Measurements from ENCODE around the gene APEH. TPM values are rescaled to one million over a fixed set of nuclear protein-coding genes. Genes with fewer than 3 reads are reported as not detected.
A peak's percentile ranks its signal among the peaks of the same experiment; 100 is the strongest.

Gene APEH
- total RNA-seq, 1 donor from 2014 or later: 163 TPM

DNA sequence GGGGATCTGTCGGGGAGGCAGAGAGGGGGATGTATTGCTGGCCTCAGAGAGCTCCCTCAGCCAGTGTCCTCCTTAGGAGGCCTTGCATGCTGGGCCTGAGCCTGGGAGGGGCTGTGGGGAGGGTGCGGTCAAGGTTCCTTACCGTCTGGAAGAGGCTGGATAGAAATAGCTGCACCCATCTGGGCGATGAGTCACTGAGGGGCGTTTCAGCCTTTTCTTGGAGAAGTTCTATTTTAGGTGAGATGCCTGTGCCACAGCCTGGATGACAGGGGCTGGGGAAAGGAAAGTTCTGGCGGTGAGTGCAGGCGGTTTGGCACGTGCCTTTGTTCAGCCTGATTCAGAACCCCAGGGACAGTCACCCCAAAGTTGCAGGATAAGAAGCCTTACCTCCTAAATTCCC is 35.7 kb upstream of the APEH start:
- H3K4me3 ChIP-seq (ENCODE audit: low read depth, low read length): no peak overlapping the region
- peak; percentile 70 for DNase-seq (ENCODE audit: low read depth)
- TF ChIP-seq, protein P1, sequence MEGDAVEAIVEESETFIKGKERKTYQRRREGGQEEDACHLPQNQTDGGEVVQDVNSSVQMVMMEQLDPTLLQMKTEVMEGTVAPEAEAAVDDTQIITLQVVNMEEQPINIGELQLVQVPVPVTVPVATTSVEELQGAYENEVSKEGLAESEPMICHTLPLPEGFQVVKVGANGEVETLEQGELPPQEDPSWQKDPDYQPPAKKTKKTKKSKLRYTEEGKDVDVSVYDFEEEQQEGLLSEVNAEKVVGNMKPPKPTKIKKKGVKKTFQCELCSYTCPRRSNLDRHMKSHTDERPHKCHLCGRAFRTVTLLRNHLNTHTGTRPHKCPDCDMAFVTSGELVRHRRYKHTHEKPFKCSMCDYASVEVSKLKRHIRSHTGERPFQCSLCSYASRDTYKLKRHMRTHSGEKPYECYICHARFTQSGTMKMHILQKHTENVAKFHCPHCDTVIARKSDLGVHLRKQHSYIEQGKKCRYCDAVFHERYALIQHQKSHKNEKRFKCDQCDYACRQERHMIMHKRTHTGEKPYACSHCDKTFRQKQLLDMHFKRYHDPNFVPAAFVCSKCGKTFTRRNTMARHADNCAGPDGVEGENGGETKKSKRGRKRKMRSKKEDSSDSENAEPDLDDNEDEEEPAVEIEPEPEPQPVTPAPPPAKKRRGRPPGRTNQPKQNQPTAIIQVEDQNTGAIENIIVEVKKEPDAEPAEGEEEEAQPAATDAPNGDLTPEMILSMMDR (IDR thresholded peaks at IDR 0.05; ENCODE audit: insufficient read depth, low read length, severe bottlenecking): no peak
- no peaks in the 10 kb centered on the region for H3K36me3 ChIP-seq (ENCODE audit: control insufficient read depth, insufficient read depth, low read length)
- no peaks in the 10 kb centered on the region for H3K27me3 ChIP-seq (ENCODE audit: control insufficient read depth, insufficient read depth, low read length)
- FAIRE-seq: no peak

DNA sequence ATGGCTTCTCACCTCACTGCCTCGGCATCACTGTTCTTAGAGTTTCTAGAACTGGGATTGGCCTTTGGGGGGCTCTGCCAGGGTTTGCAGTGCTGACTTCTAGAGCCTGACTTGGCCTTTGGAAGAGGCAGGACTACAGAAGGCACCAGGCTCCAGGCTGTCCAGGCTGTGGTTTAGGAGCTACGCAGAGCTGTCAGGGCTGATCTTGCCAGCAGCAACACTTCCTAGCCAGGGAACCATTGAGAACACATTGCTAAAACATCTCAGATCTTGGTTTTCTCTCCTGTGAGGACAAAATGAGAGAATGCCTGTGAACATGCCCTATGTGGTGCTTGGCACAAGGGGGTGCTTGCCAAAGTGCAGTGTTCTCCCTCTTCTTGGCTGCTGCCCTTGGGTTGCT is 34.6 kb upstream of the APEH start:
- DNase-seq (ENCODE audit: low read depth): no peak
- H3K36me3 ChIP-seq (ENCODE audit: control insufficient read depth, insufficient read depth, low read length): no peaks in the 10 kb centered on the region
- no peaks in the 10 kb centered on the region for H3K27me3 ChIP-seq (ENCODE audit: control insufficient read depth, insufficient read depth, low read length)
- peak; percentile 32 for FAIRE-seq
- TF ChIP-seq, protein P1 (IDR thresholded peaks at IDR 0.05; ENCODE audit: insufficient read depth, low read length, severe bottlenecking): no peak
- no peak overlapping the region for H3K4me3 ChIP-seq (ENCODE audit: low read depth, low read length)

DNA sequence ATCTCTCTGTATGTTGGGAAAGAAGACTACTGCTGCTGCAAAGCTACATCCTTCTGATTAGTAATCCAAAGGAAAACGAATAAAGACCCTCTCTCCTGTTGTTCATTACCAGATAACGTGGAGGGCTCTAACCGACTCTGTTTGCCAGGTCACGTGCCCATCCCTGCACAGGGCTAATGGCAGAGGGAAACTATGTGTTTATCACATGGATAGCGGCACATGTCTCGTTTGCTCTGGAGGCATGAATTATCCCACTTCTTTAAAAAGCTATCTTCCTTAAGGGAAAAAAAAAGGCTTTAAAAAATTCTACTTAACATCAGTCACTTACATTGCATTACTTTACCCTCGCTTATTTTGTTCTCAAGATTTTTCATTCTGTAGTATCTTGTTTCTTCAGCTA is 32.9 kb upstream of the APEH start:
- TF ChIP-seq, protein P1 (IDR thresholded peaks at IDR 0.05; ENCODE audit: insufficient read depth, low read length, severe bottlenecking): no peak
- DNase-seq (ENCODE audit: low read depth): no peak

DNA sequence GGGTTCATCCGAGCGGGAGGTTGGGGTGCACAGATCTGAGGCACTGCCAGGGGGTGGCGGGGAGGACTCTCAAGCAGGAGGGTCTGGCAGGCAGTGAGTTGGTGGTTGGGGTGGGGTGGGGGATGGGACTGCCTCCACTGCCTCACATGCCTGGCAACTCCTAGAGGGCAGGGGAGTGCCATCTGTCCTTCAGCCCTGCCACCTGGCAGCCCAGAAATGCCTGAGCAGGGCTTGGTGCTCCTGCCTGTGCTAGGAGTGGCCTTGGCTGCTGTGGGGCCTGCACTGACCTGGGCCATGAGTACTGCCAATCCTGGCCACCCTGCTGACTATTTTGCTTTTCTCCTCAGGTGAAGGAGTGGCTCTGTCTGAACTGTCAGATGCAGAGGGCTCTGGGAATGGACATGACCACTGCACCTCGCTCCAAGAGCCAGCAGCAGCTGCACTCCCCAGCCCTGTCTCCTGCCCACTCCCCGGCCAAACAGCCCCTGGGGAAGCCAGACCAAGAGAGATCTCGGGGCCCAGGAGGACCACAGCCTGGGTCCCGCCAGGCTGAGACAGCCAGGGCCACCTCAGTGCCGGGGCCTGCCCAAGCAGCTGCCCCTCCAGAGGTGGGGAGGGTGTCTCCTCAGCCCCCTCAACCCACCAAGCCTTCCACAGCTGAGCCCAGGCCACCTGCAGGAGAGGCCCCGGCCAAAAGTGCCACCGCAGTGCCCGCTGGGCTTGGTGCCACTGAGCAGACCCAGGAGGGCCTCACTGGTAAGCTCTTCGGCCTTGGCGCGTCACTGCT is 32.0 kb upstream of the APEH start:
- H3K36me3 ChIP-seq (ENCODE audit: control insufficient read depth, insufficient read depth, low read length): no peaks in the 10 kb centered on the region
- TF ChIP-seq, protein P1 (IDR thresholded peaks at IDR 0.05; ENCODE audit: insufficient read depth, low read length, severe bottlenecking): no peak
- H3K4me3 ChIP-seq (ENCODE audit: low read depth, low read length): no peak overlapping the region
- no peaks in the 10 kb centered on the region for H3K27me3 ChIP-seq (ENCODE audit: control insufficient read depth, insufficient read depth, low read length)
- no peak for FAIRE-seq
- no peak for DNase-seq (ENCODE audit: low read depth)

More for the DNA sequence above, 32.9 kb upstream of the APEH start:
- Histone ChIP-seq H3K4me3 (ENCODE audit: low read depth, low read length) (no peak overlapping the region), H3K27me3 (ENCODE audit: control insufficient read depth, insufficient read depth, low read length) (no peaks in the 10 kb centered on the region), H3K36me3 (ENCODE audit: control insufficient read depth, insufficient read depth, low read length) (no peaks in the 10 kb centered on the region)
- FAIRE-seq: no peak

DNA sequence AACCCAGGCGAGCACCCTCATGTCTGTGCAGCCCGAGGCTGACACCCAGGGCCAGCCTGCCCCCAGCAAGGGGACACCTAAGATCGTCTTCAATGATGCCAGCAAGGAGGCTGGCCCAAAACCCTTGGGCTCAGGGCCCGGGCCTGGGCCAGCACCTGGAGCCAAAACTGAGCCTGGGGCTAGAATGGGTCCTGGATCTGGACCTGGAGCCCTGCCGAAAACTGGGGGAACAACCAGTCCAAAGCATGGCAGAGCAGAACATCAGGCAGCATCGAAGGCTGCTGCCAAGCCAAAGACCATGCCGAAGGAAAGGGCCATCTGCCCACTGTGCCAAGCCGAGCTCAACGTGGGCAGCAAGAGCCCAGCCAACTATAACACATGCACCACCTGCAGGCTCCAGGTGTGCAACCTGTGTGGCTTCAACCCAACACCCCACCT is 31.4 kb upstream of the APEH start:
- DNase-seq (ENCODE audit: low read depth): no peak

More for the DNA sequence above, 31.4 kb upstream of the APEH start:
- no peak for FAIRE-seq
- Histone ChIP-seq H3K27me3 (ENCODE audit: control insufficient read depth, insufficient read depth, low read length) (no peaks in the 10 kb centered on the region), H3K4me3 (ENCODE audit: low read depth, low read length) (no peak overlapping the region), H3K36me3 (ENCODE audit: control insufficient read depth, insufficient read depth, low read length) (no peaks in the 10 kb centered on the region)
- TF ChIP-seq, protein P1 (IDR thresholded peaks at IDR 0.05; ENCODE audit: insufficient read depth, low read length, severe bottlenecking): no peak

Data from bronchial epithelial cell (primary cell).